Esophagus squamous epithelium (tissue), 4 donors: ENCODE measurements around the gene CNTNAP2.

Source experiments
- POLR2A ChIP-seq, 4 donors: fragments of 450-650 bp; IDR thresholded peaks; one replicate each; pipeline ENCODE4 v1.6.1; 2017; ENCODE audit warnings: antibody characterized with exemption in 4 of 4, mild to moderate bottlenecking in 4 of 4, moderate library complexity in 3 of 4
- TF ChIP-seq, protein P1 (sequence below), 6 experiments: fragments of 450-650 bp in 4 of 6; fragments of 200-600 bp in 2 of 6; sonication (generic) in 2 of 6; IDR thresholded peaks; one replicate each; pipeline ENCODE4 v1.5.1; 2016 to 2019; ENCODE audit warnings: antibody characterized with exemption in 6 of 6, mild to moderate bottlenecking in 4 of 6, moderate library complexity in 4 of 6

DNA sequence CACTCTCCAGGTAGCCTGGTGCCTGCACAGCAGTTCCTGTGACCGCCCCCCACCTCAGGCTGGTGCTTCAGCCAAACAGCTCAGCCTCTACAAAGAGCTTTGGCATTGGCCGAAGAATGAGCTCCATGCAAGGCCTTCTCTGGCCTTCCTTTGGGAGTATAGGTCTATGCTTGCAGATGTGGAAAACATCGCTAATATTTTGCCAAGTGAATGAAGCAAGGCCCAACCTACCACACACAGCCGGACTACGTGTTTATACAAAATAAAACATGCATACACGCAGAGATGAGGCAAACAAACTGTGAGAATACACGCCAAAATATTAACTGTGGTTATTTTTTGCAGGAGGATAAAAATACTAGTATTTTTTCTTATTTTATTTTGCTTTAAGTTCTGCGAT lies 2057.8 kb downstream of the CNTNAP2 start:
- TF ChIP-seq, protein P1, sequence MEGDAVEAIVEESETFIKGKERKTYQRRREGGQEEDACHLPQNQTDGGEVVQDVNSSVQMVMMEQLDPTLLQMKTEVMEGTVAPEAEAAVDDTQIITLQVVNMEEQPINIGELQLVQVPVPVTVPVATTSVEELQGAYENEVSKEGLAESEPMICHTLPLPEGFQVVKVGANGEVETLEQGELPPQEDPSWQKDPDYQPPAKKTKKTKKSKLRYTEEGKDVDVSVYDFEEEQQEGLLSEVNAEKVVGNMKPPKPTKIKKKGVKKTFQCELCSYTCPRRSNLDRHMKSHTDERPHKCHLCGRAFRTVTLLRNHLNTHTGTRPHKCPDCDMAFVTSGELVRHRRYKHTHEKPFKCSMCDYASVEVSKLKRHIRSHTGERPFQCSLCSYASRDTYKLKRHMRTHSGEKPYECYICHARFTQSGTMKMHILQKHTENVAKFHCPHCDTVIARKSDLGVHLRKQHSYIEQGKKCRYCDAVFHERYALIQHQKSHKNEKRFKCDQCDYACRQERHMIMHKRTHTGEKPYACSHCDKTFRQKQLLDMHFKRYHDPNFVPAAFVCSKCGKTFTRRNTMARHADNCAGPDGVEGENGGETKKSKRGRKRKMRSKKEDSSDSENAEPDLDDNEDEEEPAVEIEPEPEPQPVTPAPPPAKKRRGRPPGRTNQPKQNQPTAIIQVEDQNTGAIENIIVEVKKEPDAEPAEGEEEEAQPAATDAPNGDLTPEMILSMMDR (IDR thresholded peaks at IDR 0.05) = no peak
- no peak for TF ChIP-seq POLR2A (IDR thresholded peaks at IDR 0.05)
